GM06990 (cell line): ENCODE data around the gene ABCA7.

Experiments used
- DNase-seq: peaks from one replicate; pipeline ENCODE4 v3.0.0-alpha.2; 2011; ENCODE audit not compliant: insufficient read length; ENCODE audit errors: extremely low read depth
- H3K27me3 ChIP-seq: replicated peaks from 2 replicates; pipeline ENCODE4 v1.6.0; 2011; ENCODE audit warnings: low read length; ENCODE audit not compliant: control insufficient read depth, insufficient read depth
- H3K36me3 ChIP-seq: 2 replicates; pipeline ENCODE4 v1.5.1; 2011; ENCODE audit warnings: low read length; ENCODE audit not compliant: control insufficient read depth, insufficient read depth
- H3K4me3 ChIP-seq: replicated peaks from 2 replicates; pipeline ENCODE4 v1.5.1; 2011; ENCODE audit warnings: low read depth, mild to moderate bottlenecking, control low read depth, low read length
- TF ChIP-seq, protein P1 (sequence below): IDR thresholded peaks from 2 replicates; pipeline ENCODE4 v1.5.1; 2011; ENCODE audit warnings: low read length, control low read depth, mild to moderate bottlenecking, inconsistent platforms; ENCODE audit not compliant: insufficient read depth, poor library complexity, severe bottlenecking

Gene ABCA7

DNA sequence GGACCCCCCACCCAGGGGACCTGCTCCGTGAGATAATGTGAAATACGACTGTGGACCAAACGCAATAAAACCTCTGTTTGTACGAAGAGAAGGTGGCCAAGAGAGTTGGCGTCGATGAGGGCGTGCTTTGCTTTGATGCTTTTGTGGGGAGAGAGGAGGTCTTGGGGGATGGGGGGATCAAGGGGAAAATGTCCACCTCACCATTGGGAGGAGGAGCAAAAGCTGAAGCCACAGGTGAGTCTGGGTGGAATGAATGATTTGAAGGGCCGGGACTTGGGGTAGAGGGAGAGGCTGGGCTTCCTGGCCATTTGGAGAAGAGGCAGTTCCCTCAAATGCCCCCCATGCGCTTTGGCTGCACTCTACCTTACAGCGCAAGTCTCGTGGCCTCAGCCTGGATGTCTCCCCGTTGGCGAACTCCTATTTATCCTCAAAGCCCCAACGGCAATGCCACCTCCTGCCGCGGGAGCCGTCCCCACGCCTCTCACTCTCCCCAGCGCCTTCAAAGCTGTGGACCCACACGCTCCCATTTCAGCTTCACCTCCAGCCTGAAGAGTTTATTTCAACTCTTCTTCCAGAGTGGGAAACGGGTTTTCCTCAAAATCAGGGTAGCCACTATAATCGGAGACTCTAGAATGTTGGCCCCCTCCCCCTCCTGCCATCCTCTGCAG is 795 bp upstream of the ABCA7 start:
- DNase-seq, result no peak
- Histone ChIP-seq H3K4me3 (peak overlapping the region; percentile 40), H3K27me3 (no peaks in the 10 kb centered on the region), H3K36me3 (peaks cover 18% of the 10 kb centered on the region)
- TF ChIP-seq, protein P1, sequence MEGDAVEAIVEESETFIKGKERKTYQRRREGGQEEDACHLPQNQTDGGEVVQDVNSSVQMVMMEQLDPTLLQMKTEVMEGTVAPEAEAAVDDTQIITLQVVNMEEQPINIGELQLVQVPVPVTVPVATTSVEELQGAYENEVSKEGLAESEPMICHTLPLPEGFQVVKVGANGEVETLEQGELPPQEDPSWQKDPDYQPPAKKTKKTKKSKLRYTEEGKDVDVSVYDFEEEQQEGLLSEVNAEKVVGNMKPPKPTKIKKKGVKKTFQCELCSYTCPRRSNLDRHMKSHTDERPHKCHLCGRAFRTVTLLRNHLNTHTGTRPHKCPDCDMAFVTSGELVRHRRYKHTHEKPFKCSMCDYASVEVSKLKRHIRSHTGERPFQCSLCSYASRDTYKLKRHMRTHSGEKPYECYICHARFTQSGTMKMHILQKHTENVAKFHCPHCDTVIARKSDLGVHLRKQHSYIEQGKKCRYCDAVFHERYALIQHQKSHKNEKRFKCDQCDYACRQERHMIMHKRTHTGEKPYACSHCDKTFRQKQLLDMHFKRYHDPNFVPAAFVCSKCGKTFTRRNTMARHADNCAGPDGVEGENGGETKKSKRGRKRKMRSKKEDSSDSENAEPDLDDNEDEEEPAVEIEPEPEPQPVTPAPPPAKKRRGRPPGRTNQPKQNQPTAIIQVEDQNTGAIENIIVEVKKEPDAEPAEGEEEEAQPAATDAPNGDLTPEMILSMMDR, result no peak

DNA sequence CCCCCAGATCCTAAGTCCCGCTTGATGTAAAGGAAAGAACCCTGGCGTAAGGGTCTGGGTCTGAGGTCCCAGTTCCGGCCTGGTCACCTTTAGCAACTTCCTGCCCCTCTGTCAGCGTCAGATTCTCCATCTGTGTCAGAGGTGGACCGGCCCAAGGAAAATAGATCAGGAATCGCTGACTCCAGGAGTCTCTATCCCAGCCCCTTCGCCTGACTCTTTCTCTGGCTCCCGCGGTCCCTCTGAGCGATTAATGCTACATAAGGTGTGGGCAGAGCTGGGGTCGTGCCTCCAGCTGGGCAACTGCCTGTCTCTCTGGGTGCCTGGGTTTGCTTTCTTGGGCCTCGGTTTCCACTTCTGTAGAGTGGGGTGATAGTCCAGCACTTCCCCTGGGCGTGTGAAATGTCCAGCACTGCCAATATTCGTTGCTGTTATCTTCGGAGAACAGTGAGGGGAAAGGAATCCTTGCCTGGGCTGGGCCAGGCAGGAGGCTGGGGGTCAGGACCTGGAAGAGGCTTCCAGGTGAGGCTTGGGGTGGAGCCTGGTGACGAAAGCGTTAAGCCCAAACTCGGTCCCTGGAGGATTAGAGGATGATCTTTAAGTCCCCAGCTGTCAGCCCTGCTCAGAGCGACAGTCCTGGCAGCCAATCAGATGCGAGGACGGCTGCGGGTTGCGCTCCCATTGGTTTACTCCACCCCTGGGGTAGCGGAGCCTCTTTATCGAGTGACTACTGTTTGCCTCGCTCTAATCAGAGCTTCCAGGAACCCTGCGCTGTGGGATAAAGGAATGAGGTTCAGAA is 767 bp downstream of the ABCA7 start:
- peak; percentile 90 for DNase-seq
- Histone ChIP-seq H3K4me3 (peak overlapping the region; percentile 75), H3K27me3 (no peaks in the 10 kb centered on the region), H3K36me3 (peaks cover 19% of the 10 kb centered on the region)
- TF ChIP-seq, protein P1, result no peak

DNA sequence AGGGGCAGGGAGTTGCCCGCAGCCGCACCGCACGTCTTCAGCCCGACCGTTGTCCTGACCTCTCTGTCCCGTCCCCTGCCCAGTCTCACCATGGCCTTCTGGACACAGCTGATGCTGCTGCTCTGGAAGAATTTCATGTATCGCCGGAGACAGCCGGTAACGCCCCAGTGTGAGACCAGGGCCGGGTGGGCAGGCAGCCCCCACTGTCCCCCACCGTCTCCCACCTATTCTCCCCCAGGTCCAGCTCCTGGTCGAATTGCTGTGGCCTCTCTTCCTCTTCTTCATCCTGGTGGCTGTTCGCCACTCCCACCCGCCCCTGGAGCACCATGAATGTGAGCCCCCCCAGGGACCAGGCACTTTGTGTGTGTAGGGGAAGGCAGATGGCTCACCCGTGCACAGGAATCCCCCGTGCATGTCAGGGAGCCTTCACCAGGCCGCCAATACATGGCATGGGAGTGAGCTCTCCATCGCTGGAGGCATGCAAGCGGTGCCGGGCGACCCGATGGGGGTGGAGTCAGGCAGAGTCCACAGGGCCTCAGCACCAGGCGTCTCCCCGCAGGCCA is 1.4 kb downstream of the ABCA7 start:
- DNase-seq, result no peak
- no peaks in the 10 kb centered on the region for H3K27me3 ChIP-seq
- peaks cover 13% of the 10 kb centered on the region for H3K36me3 ChIP-seq
- H3K4me3 ChIP-seq, result peak overlapping the region; percentile 75
- TF ChIP-seq, protein P1, result no peak

DNA sequence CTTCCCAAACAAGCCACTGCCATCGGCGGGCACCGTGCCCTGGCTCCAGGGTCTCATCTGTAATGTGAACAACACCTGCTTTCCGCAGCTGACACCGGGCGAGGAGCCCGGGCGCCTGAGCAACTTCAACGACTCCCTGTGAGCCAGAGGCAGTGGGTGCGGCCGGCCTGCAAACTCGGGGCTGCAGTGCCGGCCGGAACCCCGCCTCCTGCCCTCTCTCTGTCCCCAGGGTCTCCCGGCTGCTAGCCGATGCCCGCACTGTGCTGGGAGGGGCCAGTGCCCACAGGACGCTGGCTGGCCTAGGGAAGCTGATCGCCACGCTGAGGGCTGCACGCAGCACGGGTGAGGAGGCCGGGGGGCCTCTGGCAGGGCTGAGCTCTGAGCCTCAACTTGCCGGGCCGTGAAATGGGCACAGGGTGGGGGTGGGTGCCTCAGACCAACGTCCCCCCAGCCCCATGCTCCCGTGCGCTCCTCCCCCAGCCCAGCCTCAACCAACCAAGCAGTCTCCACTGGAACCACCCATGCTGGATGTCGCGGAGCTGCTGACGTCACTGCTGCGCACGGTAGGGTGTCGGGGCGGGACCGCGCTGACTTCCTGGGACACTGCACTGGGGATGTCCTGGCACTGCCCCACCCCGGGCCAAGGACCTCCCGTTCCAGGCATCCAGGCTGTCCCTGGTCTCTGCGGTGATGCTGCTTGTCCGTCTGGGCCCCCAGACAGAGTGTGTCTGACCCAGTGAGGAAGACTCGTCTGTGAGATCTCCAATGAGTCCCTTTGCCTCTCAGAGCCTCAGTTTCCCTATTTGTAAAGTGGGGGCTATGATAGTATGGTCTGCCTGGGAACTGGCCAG is 2.2 kb downstream of the ABCA7 start:
- DNase-seq, result no peak
- TF ChIP-seq, protein P1, result no peak
- Histone ChIP-seq H3K27me3 (no peaks in the 10 kb centered on the region), H3K36me3 (peaks cover 14% of the 10 kb centered on the region), H3K4me3 (no peak overlapping the region)

DNA sequence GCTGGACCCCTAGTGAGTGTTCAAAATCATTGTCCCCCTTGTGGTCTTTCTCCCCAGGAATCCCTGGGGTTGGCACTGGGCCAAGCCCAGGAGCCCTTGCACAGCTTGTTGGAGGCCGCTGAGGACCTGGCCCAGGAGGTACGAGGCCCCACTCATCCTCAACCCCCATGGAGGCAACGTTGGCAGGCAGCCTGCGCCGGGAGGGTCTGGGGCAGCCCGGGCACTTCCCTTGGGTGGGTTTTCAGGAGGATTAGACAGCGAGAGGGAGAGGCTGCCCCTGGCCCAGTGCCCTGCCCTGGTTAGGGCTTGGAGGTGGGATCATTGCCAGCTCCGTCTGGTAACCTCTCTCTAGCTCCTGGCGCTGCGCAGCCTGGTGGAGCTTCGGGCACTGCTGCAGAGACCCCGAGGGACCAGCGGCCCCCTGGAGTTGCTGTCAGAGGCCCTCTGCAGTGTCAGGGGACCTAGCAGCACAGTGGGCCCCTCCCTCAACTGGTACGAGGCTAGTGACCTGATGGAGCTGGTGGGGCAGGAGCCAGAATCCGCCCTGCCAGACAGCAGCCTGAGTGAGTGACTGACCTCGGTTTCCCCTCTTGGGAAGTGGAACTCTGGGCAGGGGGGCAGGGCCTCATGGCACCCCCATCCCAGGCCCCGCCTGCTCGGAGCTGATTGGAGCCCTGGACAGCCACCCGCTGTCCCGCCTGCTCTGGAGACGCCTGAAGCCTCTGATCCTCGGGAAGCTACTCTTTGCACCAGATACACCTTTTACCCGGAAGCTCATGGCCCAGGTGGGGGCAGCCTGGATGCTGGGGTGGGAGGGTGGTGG is 3.0 kb downstream of the ABCA7 start:
- no peak for DNase-seq
- Histone ChIP-seq H3K27me3 (no peaks in the 10 kb centered on the region), H3K36me3 (peaks cover 14% of the 10 kb centered on the region), H3K4me3 (no peak overlapping the region)
- TF ChIP-seq, protein P1, result no peak
